HG03469 (cell line): Measurements from ENCODE around the gene CAPRIN2.

Experiments
- ATAC-seq: cut with Tn5 transposase; IDR thresholded peaks from one replicate; pipeline ENCODE4 v1.9.1; 2021; ENCODE audit warnings: mild to moderate bottlenecking, moderate library complexity, moderate number of reproducible peaks; ENCODE audit not compliant: unreplicated experiment

Gene CAPRIN2

DNA sequence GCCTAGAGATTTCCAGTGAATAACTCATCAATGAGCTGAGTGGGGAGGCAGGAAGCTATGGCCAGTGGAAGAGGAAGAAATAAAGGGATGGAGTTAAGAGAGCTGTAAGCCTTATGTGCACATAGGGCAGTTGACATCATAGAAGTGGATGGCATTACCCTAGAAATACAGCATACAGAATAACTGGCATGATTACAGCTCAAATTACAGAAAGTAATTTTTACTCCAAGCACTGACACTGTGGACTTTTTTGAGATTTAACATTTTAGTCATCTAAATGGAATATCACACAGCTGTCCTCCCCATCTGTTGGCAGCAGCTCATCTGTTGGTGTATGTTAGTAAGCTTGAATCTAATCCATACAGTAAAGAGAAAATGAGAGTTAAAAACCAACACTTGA lies 53.7 kb downstream of the CAPRIN2 start:
- no peak for ATAC-seq

GRCh38 chr12:30700216-30700900 lies 54.4 kb downstream of the CAPRIN2 start:
- no peak for ATAC-seq

DNA sequence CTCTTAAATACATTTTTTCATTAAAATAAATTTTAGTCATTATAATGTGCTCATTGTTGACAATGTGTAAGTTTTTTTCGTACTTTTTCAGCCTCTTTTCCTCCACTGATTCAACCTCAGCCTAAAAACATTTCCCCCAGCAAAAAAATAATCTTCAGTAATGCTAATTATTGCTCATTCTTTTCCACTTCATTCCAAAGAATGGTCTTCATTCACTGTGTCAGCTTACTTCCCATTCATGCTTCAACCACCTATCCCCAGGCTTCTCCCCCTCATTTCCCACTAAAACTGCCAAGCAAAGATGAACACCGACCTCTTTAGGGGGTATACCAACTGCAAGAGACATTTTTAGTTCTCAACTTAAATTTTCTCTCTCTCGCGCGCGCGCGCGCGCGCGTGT lies 56.4 kb downstream of the CAPRIN2 start:
- no peak for ATAC-seq

- no peak for ATAC-seq
Observed at GRCh38 chr12:30696943-30697342, 57.8 kb downstream of the CAPRIN2 start.

DNA sequence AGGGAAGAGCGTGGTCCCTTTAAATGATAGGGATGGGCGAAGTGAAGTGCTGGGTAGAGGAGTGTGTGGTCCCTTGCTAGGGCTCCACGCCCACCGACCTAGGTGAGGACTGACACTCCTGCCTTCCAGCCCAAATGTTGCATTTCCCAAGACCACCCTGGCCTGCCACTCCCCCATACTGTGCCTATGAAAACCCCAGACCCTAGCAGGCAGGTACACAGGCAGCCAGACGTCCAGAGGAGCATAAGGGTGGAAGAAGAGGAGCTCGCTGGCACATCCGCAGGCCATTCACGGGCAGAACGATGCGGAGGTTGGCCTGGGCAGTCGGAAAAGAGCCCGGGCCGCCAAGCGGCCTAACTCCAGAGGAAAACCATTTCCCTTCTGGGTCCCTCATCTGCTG lies 58.3 kb downstream of the CAPRIN2 start:
- ATAC-seq, result no peak

GRCh38 chr12:30696103-30696408 lies 58.7 kb downstream of the CAPRIN2 start:
- peak; percentile 14 for ATAC-seq

GRCh38 chr12:30695199-30696102 lies 59.3 kb downstream of the CAPRIN2 start, which contains the start of gene IPO8:
Gene IPO8, minus strand, starts transcription at chr12:30695869. Its CDS starts 222 bp downstream, at chr12:30695647.
- peak; percentile 67 for ATAC-seq

DNA sequence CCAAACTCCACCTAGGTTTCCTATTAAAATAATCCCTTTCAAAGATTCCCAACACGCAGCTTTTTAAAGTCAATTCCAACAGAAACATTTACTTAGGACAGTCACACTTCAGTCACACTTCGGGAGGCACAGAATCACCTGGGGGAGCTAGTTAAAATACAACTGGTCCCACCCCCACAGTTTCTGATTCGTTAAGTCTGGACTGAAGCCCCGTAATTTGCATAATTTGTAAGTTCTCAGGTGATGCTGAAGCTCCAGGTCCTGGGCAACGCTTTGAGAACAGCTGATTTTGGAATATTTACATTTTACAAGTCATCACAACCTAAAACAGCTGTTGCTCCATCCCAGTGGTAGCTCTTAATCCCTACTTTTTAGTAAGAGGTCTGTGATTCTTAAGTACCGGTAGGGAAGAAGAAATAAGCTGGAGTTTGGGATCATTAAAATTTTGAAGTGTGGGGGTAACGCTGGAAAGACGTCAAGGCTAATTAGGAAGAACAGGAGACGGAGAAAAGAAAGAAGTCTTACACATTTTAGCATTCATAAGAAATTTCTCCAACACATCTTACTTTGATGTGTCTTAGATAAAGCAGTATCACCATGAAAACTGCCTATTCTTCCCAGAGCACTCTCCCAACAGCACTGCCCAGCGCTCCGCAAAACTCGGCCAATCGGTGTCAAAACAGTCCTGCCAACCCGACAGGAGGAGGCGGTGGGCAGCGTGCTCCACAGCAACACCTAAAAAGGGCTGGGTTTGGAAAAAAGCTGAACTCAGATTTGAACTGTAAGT lies 60.1 kb downstream of the CAPRIN2 start:
- no peak for ATAC-seq

GRCh38 chr12:30692470-30692869 lies 62.3 kb downstream of the CAPRIN2 start:
- ATAC-seq, result no peak

DNA sequence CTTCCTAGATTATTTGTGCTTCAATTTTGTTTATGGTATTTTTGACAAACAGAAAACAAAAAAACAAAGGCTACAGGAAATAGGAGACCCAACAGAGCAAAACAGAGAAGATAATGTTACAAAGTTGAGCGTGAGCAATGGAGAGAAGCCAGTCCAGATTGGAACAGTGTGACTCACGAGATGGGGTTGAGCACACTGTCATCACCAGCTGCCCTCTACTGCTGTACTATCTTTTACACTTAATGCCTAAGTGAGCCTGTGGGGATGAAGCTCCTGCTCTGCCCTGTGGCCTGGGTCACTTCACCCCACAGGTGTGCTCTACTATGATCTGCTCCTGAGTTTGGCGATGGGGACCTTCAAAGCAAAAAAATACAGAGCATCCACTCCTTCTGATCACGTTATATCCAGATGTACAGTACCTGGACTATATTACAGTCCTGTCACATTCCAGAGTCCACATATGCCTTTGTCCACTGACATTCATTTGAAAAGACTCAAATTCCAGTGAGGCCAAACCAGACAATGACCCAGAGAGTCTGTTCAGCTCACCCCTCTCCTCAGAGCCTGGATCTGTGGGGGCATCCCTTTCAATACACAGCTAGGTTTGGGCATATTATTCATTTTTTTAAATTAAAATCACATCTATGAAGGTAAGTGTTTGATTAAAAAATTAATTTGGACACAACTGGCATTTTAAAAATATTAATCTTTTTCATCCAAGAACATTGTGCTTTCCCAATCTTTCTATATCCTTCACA lies 63.5 kb downstream of the CAPRIN2 start:
- ATAC-seq, result no peak

GRCh38 chr12:30687265-30687986 lies 67.3 kb downstream of the CAPRIN2 start:
- no peak for ATAC-seq

- ATAC-seq, result no peak
Observed at GRCh38 chr12:30679241-30679640, 75.5 kb downstream of the CAPRIN2 start.

DNA sequence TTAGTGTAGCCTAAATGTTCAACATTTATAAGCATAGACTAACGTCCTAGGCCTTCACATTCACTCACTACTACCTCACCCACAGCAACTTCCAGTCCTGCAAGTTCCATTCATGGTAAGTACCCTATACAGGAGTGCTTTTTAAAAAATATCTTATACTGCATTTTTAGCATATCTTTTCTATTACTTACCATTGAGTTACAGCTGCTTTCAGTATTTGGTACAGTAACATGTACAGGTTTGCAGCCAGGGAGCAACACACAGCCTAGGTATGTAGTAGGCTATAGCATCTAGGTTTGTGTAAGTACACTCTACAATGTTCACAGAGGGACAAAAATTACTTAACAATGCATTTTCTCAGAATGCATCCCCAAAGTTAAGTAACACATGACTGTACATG lies 76.5 kb downstream of the CAPRIN2 start:
- no peak for ATAC-seq

GRCh38 chr12:30661210-30661609 lies 93.5 kb downstream of the CAPRIN2 start:
- no peak for ATAC-seq
